H9 (cell line): ENCODE measurements around the gene SLITRK2. TPM values are rescaled to one million over a fixed set of nuclear protein-coding genes. Genes with fewer than 3 reads are reported as not detected.

Source experiments
- DNase-seq: peaks from one replicate; pipeline ENCODE4 v3.0.0-alpha.2; 2017
- H2AFZ ChIP-seq: one replicate; pipeline ENCODE4 v1.6.1; 2013; ENCODE audit warnings: mild to moderate bottlenecking, low read length, control low read depth, moderate library complexity
- H2AK5ac ChIP-seq: 2 replicates; pipeline ENCODE4 v1.6.1; 2013; ENCODE audit warnings: low read length, control low read depth, mixed read lengths; ENCODE audit not compliant: insufficient read length
- H2BK120ac ChIP-seq: one replicate; pipeline ENCODE4 v1.6.1; 2013; ENCODE audit warnings: low read depth, mild to moderate bottlenecking, low read length, control low read depth, inconsistent platforms; ENCODE audit not compliant: poor library complexity, severe bottlenecking
- H2BK12ac ChIP-seq: 2 replicates; pipeline ENCODE4 v1.6.1; 2013; ENCODE audit warnings: low read length, control low read depth, mixed read lengths, low read depth; ENCODE audit not compliant: insufficient read length
- H2BK15ac ChIP-seq: 2 replicates; pipeline ENCODE4 v1.6.1; 2013; ENCODE audit warnings: low read depth, low read length, control low read depth
- H2BK20ac ChIP-seq: one replicate; pipeline ENCODE4 v1.6.1; 2013; ENCODE audit warnings: low read depth, mild to moderate bottlenecking, low read length, control low read depth, inconsistent platforms; ENCODE audit not compliant: poor library complexity, severe bottlenecking
- H2BK5ac ChIP-seq: 2 replicates; pipeline ENCODE4 v1.6.1; 2013; ENCODE audit warnings: low read length, control low read depth, mixed read lengths; ENCODE audit not compliant: insufficient read length
- H3K14ac ChIP-seq: 2 replicates; pipeline ENCODE4 v1.6.1; 2013; ENCODE audit warnings: low read length, control low read depth; ENCODE audit not compliant: insufficient read depth
- H3K18ac ChIP-seq: 2 replicates; pipeline ENCODE4 v1.6.1; 2013; ENCODE audit warnings: low read depth, mild to moderate bottlenecking, mixed read lengths, low read length, control low read depth; ENCODE audit not compliant: insufficient read length
- H3K23ac ChIP-seq: 2 replicates; pipeline ENCODE4 v1.6.1; 2013; ENCODE audit warnings: low read length, control low read depth, mixed read lengths, low read depth; ENCODE audit not compliant: insufficient read length
- H3K23me2 ChIP-seq: 2 replicates; pipeline ENCODE4 v1.6.1; 2013; ENCODE audit warnings: low read depth, mild to moderate bottlenecking, mixed read lengths, low read length, control low read depth; ENCODE audit not compliant: insufficient read length, poor library complexity, severe bottlenecking
- H3K27ac ChIP-seq: 2 replicates; pipeline ENCODE4 v1.5.1; 2013; ENCODE audit warnings: low read length, control low read depth, mixed read lengths, low read depth; ENCODE audit not compliant: insufficient read length
- H3K27me3 ChIP-seq: 2 replicates; pipeline ENCODE4 v1.6.1; 2013; ENCODE audit warnings: low read length, control low read depth, inconsistent platforms; ENCODE audit not compliant: insufficient read depth
- H3K4ac ChIP-seq: 2 replicates; pipeline ENCODE4 v1.6.1; 2013; ENCODE audit warnings: low read depth, mild to moderate bottlenecking, control low read depth, inconsistent platforms, low read length, moderate library complexity
- H3K4me1 ChIP-seq: 2 replicates; pipeline ENCODE4 v1.6.1; 2013; ENCODE audit warnings: low read length, control low read depth, inconsistent platforms; ENCODE audit not compliant: insufficient read depth
- H3K4me2 ChIP-seq: 2 replicates; pipeline ENCODE4 v1.6.1; 2013; ENCODE audit warnings: low read length, control low read depth, mixed read lengths; ENCODE audit not compliant: insufficient read length, insufficient read depth
- H3K56ac ChIP-seq: 2 replicates; pipeline ENCODE4 v1.6.1; 2013; ENCODE audit warnings: low read depth, mild to moderate bottlenecking, mixed read lengths, low read length, control low read depth; ENCODE audit not compliant: insufficient read length
- H3K79me1 ChIP-seq: 2 replicates; pipeline ENCODE4 v1.6.1; 2013; ENCODE audit warnings: low read depth, mild to moderate bottlenecking, moderate library complexity, low read length, control low read depth, inconsistent platforms; ENCODE audit not compliant: insufficient read depth, poor library complexity, severe bottlenecking
- H3K79me2 ChIP-seq: 2 replicates; pipeline ENCODE4 v1.6.1; 2013; ENCODE audit warnings: low read length, control low read depth, inconsistent platforms; ENCODE audit not compliant: insufficient read depth
- H3K9ac ChIP-seq: 2 replicates; pipeline ENCODE4 v1.6.1; 2013; ENCODE audit warnings: low read length, control low read depth, mixed read lengths; ENCODE audit not compliant: insufficient read length; ENCODE audit errors: extremely low read depth
- H3K9me3 ChIP-seq: one replicate; pipeline ENCODE4 v1.6.1; 2013; ENCODE audit warnings: low read depth, low read length, inconsistent platforms; ENCODE audit not compliant: control insufficient read depth
- H3T11ph ChIP-seq: one replicate; pipeline ENCODE4 v1.6.1; 2013; ENCODE audit warnings: mild to moderate bottlenecking, low read length, control low read depth, inconsistent platforms
- H4K20me1 ChIP-seq: one replicate; pipeline ENCODE4 v1.6.1; 2013; ENCODE audit not compliant: control insufficient read depth, insufficient read length, insufficient read depth
- H4K5ac ChIP-seq: 2 replicates; pipeline ENCODE4 v1.6.1; 2013; ENCODE audit warnings: low read depth, mild to moderate bottlenecking, mixed read lengths, low read length, control low read depth; ENCODE audit not compliant: insufficient read length
- H4K8ac ChIP-seq: replicated peaks from 2 replicates; pipeline ENCODE4 v1.6.1; 2013; ENCODE audit warnings: low read length, control low read depth, mixed read lengths, low read depth; ENCODE audit not compliant: insufficient read length
- H4K91ac ChIP-seq: 2 replicates; pipeline ENCODE4 v1.6.1; 2013; ENCODE audit warnings: low read depth, mild to moderate bottlenecking, moderate library complexity, mixed read lengths, low read length, control low read depth; ENCODE audit not compliant: insufficient read length
- H3K27ac Mint-ChIP-seq, 3 experiments: 2 replicates in 2 of 3; 3 replicates in 1 of 3; pipeline ENCODE4 v1.8.0; 2020 to 2021; ENCODE audit warnings: mixed read lengths in 3 of 3, mild to moderate bottlenecking in 1 of 3, moderate library complexity in 1 of 3
- H3K27me3 Mint-ChIP-seq: 2 replicates; pipeline ENCODE4 v1.8.0; 2021; ENCODE audit warnings: low read depth, mild to moderate bottlenecking, moderate library complexity, mixed read lengths
- H3K36me3 Mint-ChIP-seq, 3 experiments: 2 replicates in 2 of 3; 3 replicates in 1 of 3; pipeline ENCODE4 v1.8.0; 2020 to 2021; ENCODE audit warnings: low read depth in 3 of 3, mixed read lengths in 3 of 3; ENCODE audit not compliant: insufficient read depth in 1 of 3
- H3K4me1 Mint-ChIP-seq, 2 experiments: 2 replicates each; pipeline ENCODE4 v1.8.0; 2020; ENCODE audit warnings: mixed read lengths in 2 of 2
- H3K4me3 Mint-ChIP-seq, 2 experiments: 2 replicates in 1 of 2; 3 replicates in 1 of 2; pipeline ENCODE4 v1.8.0; 2020 to 2021; ENCODE audit warnings: mild to moderate bottlenecking in 2 of 2, mixed read lengths in 2 of 2, moderate library complexity in 1 of 2
- H3K9me3 Mint-ChIP-seq, 2 experiments: 2 replicates in 1 of 2; 3 replicates in 1 of 2; pipeline ENCODE4 v1.8.0; 2020; ENCODE audit warnings: mild to moderate bottlenecking in 2 of 2, mixed read lengths in 2 of 2, moderate library complexity in 1 of 2
- WGBS: extraction: QIAGEN DNeasy Blood & Tissue Kit; methylation state at CpG from one replicate; pipeline ENCODE4 v1.1.7; 2013; ENCODE audit warnings: missing lambda C conversion rate, low lambda C conversion rate, mixed read lengths; ENCODE audit not compliant: insufficient read length; ENCODE audit errors: extremely low coverage; 5-methylcytosine and 5-hydroxymethylcytosine counted together
- total RNA-seq: library from RNA; stranded (reverse); gene quantifications from 2 replicates; pipeline ENCODE4 v1.2.1, GENCODE V29; 2021
- TF ChIP-seq, protein P1 (sequence below): fragments of 200-600 bp; sonication (generic); conservative IDR thresholded peaks from 3 replicates; pipeline ENCODE4 v1.8.0; 2021; ENCODE audit warnings: antibody characterized with exemption, mild to moderate bottlenecking

SLITRK2 gene
- total RNA-seq, 1 experiment from 2014 or later = 0.09 TPM

DNA sequence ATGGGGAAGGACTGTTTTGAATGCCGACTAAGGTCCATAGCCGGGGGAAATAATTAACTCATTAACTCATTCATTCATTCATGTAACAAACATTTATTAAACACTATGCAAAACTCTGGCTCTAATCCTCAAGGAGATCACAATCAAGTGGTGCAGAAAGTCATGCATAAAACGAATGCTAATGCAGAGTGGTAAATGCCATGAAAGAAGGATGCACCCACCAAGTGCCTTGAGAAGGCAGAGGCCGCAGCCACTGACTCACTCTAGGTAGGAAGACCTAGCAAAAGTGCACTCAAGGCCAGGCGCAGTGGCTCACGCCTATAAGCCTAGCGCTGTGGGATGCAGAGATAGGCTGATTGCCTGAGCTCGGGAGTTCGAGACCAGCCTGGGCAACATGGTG lies 22.9 kb downstream of the SLITRK2 start:
- Histone ChIP-seq H3K4me2 (no peak overlapping the region), H3T11ph (no peak overlapping the region), H2BK12ac (no peak overlapping the region), H3K79me1 (no peaks in the 10 kb centered on the region), H3K23ac (no peak overlapping the region), H4K8ac (no peak overlapping the region), H2BK20ac (no peak overlapping the region), H3K27ac (no peak overlapping the region), H3K79me2 (no peaks in the 10 kb centered on the region), H2BK5ac (no peak overlapping the region), H4K91ac (no peak overlapping the region), H4K5ac (no peak overlapping the region), H3K4ac (no peak overlapping the region), H3K23me2 (no peaks in the 10 kb centered on the region), H3K14ac (no peak overlapping the region), H2AFZ (no peak overlapping the region), H3K27me3 (no peaks in the 10 kb centered on the region), H2BK120ac (no peak overlapping the region), H3K9ac (no peak overlapping the region), H2AK5ac (no peak overlapping the region), H4K20me1 (no peaks in the 10 kb centered on the region), H3K56ac (no peak overlapping the region), H3K9me3 (peaks cover 19% of the 10 kb centered on the region), H2BK15ac (no peak overlapping the region), H3K18ac (no peak overlapping the region), H3K4me1 (no peaks in the 10 kb centered on the region; the same call in 1 of the 2 replicates)
- no peaks in the 10 kb centered on the region; the same call in 1 of the 2 replicates for H3K27me3 Mint-ChIP-seq
- no CpG with 5 or more reads among the region's 9 CpGs for WGBS
- TF ChIP-seq, protein P1, sequence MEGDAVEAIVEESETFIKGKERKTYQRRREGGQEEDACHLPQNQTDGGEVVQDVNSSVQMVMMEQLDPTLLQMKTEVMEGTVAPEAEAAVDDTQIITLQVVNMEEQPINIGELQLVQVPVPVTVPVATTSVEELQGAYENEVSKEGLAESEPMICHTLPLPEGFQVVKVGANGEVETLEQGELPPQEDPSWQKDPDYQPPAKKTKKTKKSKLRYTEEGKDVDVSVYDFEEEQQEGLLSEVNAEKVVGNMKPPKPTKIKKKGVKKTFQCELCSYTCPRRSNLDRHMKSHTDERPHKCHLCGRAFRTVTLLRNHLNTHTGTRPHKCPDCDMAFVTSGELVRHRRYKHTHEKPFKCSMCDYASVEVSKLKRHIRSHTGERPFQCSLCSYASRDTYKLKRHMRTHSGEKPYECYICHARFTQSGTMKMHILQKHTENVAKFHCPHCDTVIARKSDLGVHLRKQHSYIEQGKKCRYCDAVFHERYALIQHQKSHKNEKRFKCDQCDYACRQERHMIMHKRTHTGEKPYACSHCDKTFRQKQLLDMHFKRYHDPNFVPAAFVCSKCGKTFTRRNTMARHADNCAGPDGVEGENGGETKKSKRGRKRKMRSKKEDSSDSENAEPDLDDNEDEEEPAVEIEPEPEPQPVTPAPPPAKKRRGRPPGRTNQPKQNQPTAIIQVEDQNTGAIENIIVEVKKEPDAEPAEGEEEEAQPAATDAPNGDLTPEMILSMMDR = no peak
- no peak for DNase-seq
- H3K4me1 Mint-ChIP-seq = peaks cover 10 to 16% of the 10 kb centered on the region in 2 experiments
- H3K9me3 Mint-ChIP-seq = peaks cover 61 to 67% of the 10 kb centered on the region in 2 experiments
- H3K27ac Mint-ChIP-seq = no peak overlapping the region
- peaks cover 0 to 4% (median 0%) of the 10 kb centered on the region in 3 experiments; a peak in 4 of 7 replicates for H3K36me3 Mint-ChIP-seq
- H3K4me3 Mint-ChIP-seq = no peak overlapping the region
